Thoracic aorta (tissue), 2 donors: ENCODE measurements around the gene LIPT1. TPM values are rescaled to one million over a fixed set of nuclear protein-coding genes. Genes with fewer than 3 reads are reported as not detected.
"Not testable (repeated sequence)": the region's sequence is repeated elsewhere in the genome, so short reads cannot be mapped to it uniquely, and the experiment has no call there.

ENCODE experiments used
- ATAC-seq: fragments of 150-250 bp; one replicate; pipeline ENCODE4 v1.8.0; 2017; ENCODE audit warnings: low read depth; ENCODE audit not compliant: insufficient number of reproducible peaks, low FRiP score
- DNase-seq: peaks from one replicate; pipeline ENCODE4 v3.0.0-alpha.2; 2020; ENCODE audit warnings: low spot score
- H3K27ac ChIP-seq, 2 donors: fragments of 200-600 bp; sonication (generic); 1 replicate in 1 of 2; 2 replicates in 1 of 2; pipeline ENCODE4 v1.5.1; 2016; ENCODE audit warnings: mild to moderate bottlenecking in 2 of 2, moderate library complexity in 2 of 2
- H3K27me3 ChIP-seq: fragments of 200-600 bp; sonication (generic); replicated peaks from 2 replicates; pipeline ENCODE4 v1.6.0; 2016; ENCODE audit warnings: mild to moderate bottlenecking; ENCODE audit not compliant: insufficient read depth
- H3K36me3 ChIP-seq: fragments of 200-600 bp; sonication (generic); one replicate; pipeline ENCODE4 v1.5.1; 2016
- H3K4me1 ChIP-seq, 2 donors: fragments of 200-600 bp; sonication (generic); 1 replicate in 1 of 2; 2 replicates in 1 of 2; pipeline versions ENCODE4 v1.5.1 to v1.6.0; 2016; ENCODE audit warnings: low read depth in 2 of 2, mild to moderate bottlenecking in 1 of 2; ENCODE audit not compliant: control insufficient read depth in 1 of 2
- H3K4me3 ChIP-seq: fragments of 200-600 bp; sonication (generic); 2 replicates; pipeline ENCODE4 v1.5.1; 2016; ENCODE audit warnings: mild to moderate bottlenecking
- H3K9me3 ChIP-seq: fragments of 200-600 bp; sonication (generic); 2 replicates; pipeline ENCODE4 v1.5.1; 2016
- total RNA-seq, 2 donors: library from RNA; depleted of rRNA; stranded (reverse); fragments of >200 nt; gene quantifications; one replicate each; pipeline versions ENCODE4 v1.1.0 to v1.2.3, GENCODE V29; 2016
- TF ChIP-seq, protein P1 (sequence below): fragments of 200-600 bp; sonication (generic); IDR thresholded peaks from one replicate; pipeline ENCODE4 v1.5.1; 2019; ENCODE audit warnings: antibody characterized with exemption

The LIPT1 gene
- total RNA-seq, 2 donors from 2014 or later: 9.5 to 13.8 TPM

- ATAC-seq: no peak
- H3K36me3 ChIP-seq: peaks cover 11% of the 10 kb centered on the region
- H3K27ac ChIP-seq: no peak overlapping the region
- TF ChIP-seq, protein P1, sequence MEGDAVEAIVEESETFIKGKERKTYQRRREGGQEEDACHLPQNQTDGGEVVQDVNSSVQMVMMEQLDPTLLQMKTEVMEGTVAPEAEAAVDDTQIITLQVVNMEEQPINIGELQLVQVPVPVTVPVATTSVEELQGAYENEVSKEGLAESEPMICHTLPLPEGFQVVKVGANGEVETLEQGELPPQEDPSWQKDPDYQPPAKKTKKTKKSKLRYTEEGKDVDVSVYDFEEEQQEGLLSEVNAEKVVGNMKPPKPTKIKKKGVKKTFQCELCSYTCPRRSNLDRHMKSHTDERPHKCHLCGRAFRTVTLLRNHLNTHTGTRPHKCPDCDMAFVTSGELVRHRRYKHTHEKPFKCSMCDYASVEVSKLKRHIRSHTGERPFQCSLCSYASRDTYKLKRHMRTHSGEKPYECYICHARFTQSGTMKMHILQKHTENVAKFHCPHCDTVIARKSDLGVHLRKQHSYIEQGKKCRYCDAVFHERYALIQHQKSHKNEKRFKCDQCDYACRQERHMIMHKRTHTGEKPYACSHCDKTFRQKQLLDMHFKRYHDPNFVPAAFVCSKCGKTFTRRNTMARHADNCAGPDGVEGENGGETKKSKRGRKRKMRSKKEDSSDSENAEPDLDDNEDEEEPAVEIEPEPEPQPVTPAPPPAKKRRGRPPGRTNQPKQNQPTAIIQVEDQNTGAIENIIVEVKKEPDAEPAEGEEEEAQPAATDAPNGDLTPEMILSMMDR: no peak
- H3K4me3 ChIP-seq: no peak overlapping the region
- DNase-seq: no peak
- H3K27me3 ChIP-seq: no peaks in the 10 kb centered on the region
- peaks cover 63% of the 10 kb centered on the region for H3K9me3 ChIP-seq
- no peaks in the 10 kb centered on the region for H3K4me1 ChIP-seq
Measured at GRCh38 chr2:99127981-99128380, 26.8 kb upstream of the LIPT1 start.

GRCh38 chr2:99135044-99135556 lies 19.7 kb upstream of the LIPT1 start:
- not testable (repeated sequence) for H3K27ac ChIP-seq, DNase-seq, ATAC-seq, H3K27me3 ChIP-seq, H3K4me1 ChIP-seq, H3K36me3 ChIP-seq, H3K4me3 ChIP-seq
- peaks cover 31% of the 10 kb centered on the region for H3K9me3 ChIP-seq

- H3K27ac ChIP-seq: no peak overlapping the region
- H3K4me1 ChIP-seq: peaks cover 0 to 11% of the 10 kb centered on the region in 2 donors
- DNase-seq (no peak), ATAC-seq (no peak)
- peaks cover 1% of the 10 kb centered on the region for H3K9me3 ChIP-seq
- no peak overlapping the region for H3K4me3 ChIP-seq
- no peaks in the 10 kb centered on the region for H3K36me3 ChIP-seq
- H3K27me3 ChIP-seq: no peaks in the 10 kb centered on the region
- TF ChIP-seq, protein P1: no peak
Measured at GRCh38 chr2:99139003-99139402, 15.8 kb upstream of the LIPT1 start.

DNA sequence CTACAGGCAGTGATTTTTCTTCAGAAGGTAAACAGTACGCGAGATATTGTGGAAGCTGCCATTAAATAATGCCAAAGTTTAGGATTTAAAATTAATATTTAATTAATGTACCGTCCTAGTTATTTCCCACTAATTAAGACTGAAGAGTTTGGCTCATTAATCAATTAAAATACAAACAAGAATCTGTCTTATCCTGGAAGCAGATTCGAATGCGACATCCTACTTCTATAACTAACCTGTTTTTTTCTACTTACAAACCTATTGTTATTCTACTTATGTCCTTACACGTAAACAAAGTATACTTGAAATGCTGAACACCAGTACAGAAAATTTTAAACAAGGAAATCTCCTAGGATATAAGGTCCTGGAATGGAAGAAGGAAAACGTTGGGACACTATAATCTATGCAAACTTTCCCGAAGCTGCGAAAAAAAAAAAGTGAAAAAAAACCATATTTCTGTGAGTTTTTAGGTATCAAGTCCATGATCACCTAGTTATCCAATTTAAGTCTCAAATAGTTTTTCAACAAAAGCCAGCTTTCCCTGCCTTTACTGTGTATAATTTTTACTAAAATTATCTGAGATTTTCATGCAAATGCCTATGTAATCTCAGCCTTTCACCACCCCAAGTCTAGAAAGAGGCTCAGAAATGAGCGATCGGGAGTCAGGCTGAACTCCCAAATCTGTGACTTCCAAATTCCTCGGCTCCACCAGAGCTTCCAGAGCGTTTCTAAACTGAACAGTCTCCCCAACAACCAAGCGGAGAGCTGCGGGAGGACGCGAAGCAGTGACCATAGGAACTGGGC lies 14.5 kb upstream of the LIPT1 start:
- Histone ChIP-seq H3K4me3 (peak overlapping the region; percentile 82), H3K9me3 (no peaks in the 10 kb centered on the region), H3K27me3 (no peaks in the 10 kb centered on the region), H3K4me1 (peaks cover 0 to 11% of the 10 kb centered on the region in 2 donors), H3K36me3 (no peaks in the 10 kb centered on the region), H3K27ac (peak overlapping the region; percentile 55 to 67)
- ATAC-seq (peak; percentile 45), DNase-seq (no peak)
- TF ChIP-seq, protein P1: no peak

GRCh38 chr2:99140860-99141109 lies 14.0 kb upstream of the LIPT1 start:
- Histone ChIP-seq H3K4me1 (peaks cover 0 to 11% of the 10 kb centered on the region in 2 donors), H3K27me3 (no peaks in the 10 kb centered on the region), H3K27ac (peak overlapping the region; percentile 55 to 67), H3K36me3 (no peaks in the 10 kb centered on the region), H3K9me3 (no peaks in the 10 kb centered on the region), H3K4me3 (peak overlapping the region; percentile 82)
- DNase-seq (no peak), ATAC-seq (no peak)
- TF ChIP-seq, protein P1: no peak
